HPDE6-E6E7 (cell line): ENCODE measurements around the gene EHMT1.
"Not testable (repeated sequence)": the region's sequence is repeated elsewhere in the genome, so short reads cannot be mapped to it uniquely, and the experiment has no call there.

Experiments used
- DNase-seq: peaks from one replicate; pipeline ENCODE4 v3.0.0; 2011; ENCODE audit warnings: missing footprints; ENCODE audit errors: extremely low spot score

The EHMT1 gene

GRCh38 chr9:137615387-137615871, 3.4 kb upstream of the EHMT1 start:
- no peak for DNase-seq

GRCh38 chr9:137619240-137620047, 639 bp downstream of the EHMT1 start:
- no peak for DNase-seq

DNA sequence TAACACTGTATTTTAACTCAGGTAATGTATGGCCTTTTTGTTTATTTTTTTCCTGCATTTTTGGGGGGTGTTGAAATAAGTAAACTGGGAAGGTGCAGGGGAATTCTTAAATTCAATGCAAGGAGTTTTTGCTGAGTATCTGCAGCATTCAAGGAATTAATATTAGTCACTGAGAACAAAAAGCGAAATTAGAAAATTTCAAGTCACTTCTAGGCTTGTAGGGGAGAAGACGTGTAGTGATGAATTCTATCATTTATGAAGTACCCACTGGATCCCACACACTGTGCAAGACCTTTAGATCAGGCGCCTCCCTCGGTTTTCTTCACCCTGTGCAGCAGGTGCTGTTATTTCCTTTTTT, 1.2 kb downstream of the EHMT1 start:
- DNase-seq = no peak

- no peak for DNase-seq
Observed at GRCh38 chr9:137620581-137620980, 1.8 kb downstream of the EHMT1 start.

DNA sequence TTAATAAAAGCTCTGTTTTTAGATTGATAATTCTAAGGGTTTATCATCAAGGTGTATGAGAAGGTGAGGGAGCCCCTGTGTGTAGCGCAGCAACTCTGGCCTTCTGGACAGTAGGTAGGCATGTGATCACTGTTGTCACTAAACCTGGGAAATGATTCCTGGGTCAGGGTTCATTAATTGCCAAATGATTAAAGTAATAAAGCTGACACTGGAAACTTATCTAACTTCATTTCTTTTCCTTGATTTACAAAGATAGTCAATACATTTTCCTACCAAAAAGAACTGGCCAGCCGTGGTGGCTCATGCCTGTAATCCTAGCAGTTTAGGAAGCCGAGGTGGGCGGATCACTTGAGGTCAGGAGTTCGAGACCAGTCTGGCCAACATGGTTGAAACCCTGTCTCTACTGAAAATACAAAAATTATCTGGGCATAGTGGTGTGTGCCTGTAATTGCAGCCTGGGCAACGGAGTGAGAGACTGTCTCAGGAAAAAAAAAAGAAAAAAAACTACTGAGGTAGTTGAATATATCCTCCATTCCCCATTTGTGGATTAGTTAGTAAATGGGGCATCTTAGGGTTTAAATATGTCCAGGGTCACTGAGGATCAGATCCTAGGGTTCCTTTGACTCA, 2.4 kb downstream of the EHMT1 start:
- no peak for DNase-seq

GRCh38 chr9:137622211-137622610, 3.4 kb downstream of the EHMT1 start:
- not testable (repeated sequence) for DNase-seq

DNA sequence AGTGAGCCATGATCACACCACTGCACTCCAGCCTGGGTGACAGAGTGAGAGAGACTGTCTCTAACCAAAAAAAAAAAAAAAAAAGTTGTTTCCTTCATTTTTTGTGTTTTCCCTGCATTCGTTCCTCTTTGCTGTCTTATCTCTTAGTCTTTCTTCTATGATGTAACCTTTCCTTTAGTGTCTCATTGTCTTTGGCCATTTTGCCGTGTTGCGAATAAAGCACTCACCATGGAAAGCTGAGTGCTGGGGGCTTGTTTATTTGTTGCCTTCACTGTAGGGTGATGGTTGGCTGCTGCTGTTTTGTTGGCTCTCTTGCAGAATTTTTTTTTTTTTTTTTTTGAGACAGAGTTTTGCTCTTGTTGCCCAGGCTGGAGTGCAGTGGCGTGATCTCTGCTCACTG, 7.7 kb downstream of the EHMT1 start:
- no peak for DNase-seq

- DNase-seq = not testable (repeated sequence)
Observed at GRCh38 chr9:137627406-137627805, 8.6 kb downstream of the EHMT1 start.

GRCh38 chr9:137630126-137630525, 11.3 kb downstream of the EHMT1 start:
- DNase-seq = no peak

DNA sequence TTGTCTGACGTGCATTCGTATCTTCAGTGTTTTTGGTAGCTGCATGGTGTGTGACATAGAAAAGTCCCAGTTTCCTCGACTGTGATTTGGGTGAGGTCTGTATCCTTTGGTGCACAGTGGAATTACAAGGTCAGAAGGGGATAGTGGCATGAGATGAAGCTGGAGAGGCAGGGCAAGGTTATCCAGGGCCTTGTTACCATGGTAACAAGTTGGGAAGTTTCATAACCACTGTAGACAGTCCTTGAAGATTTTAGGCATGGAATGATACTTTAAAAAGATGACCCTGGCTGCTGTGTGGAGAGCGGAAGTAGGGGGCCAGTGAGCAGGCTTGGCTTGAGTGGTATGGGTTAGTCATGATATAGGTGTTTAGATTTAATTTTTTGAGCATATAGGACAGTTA, 11.9 kb downstream of the EHMT1 start:
- no peak for DNase-seq

DNA sequence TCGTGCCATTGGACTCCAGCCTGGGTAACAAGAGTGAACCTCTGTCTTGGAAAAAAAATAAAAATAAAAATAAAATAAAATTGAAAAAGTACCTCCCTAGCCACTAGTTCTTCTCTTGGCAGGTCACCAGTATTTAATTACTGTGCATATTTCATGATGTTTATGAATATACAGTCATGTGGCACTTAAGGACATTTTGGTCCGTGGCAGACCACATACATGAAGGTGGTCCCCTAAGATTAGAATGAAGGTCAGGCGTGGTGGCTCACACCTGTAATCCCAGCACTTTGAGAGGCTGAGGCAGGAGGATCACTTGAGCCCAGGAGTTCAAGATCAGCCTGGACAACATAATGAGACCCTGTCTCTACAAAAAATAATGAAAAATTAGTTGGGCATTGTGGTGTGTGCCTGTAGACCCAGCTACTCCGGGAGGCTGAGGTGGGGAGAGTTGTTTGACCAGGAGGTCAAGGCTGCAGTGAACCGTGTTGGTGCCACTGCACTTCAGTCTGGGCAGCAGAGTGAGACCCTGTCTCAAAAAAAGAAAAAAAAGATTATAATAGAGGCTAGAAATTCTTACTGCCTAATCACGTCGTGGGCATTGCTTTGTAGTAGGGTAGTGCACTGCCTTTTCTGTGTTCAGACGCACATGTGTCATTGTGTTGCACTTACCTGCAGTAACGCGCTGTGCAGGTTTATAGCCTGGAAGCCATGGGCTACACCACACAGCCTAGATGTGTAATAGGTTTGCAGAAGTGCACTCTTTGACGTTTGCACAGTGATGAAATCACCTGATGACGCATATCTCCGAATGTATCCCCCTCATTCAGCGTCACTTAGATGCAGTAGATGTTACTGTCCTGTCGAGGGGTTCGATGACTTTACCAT, 12.8 kb downstream of the EHMT1 start:
- no peak for DNase-seq

- DNase-seq = no peak
Observed at GRCh38 chr9:137632230-137633161, 13.7 kb downstream of the EHMT1 start.

- DNase-seq = no peak
Observed at GRCh38 chr9:137634016-137634415, 15.2 kb downstream of the EHMT1 start.

GRCh38 chr9:137638680-137639079, 19.9 kb downstream of the EHMT1 start:
- DNase-seq = no peak

DNA sequence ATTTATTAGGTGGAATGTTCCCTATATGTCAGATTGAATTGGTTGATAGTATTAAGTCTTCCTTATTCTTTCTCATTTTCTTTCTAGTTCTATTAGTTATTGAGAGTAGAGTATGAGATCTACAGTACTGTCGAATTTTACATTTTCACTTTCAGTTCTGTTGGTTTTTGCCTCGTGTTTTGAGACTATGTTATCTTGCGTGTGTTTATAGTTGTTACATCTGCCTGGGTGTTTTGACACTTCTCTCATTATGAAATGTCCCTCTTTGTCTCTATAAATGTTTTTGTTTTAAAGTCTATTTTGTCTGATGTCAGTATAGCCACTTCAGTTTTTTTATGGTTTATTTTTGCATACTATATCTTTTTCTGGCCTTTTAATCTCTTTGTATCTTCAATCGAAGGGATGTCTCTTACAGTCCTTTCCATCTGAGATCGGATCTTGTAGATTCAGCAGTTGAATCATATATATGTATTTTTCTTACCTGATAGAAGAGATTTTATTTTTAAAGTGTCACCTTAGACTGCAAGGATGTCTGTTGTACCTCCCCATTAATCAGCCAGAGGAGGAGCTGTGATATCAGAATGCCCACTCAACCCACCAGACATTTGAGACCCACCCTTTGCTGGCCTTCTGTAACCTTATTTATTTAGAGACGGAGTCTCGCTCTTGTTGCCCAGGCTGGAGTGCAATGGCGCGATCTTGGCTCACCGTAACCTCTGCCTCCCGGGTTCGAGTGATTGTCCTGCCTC, 20.7 kb downstream of the EHMT1 start:
- DNase-seq = no peak

- no peak for DNase-seq
Observed at GRCh38 chr9:137640862-137641261, 22.1 kb downstream of the EHMT1 start.

DNA sequence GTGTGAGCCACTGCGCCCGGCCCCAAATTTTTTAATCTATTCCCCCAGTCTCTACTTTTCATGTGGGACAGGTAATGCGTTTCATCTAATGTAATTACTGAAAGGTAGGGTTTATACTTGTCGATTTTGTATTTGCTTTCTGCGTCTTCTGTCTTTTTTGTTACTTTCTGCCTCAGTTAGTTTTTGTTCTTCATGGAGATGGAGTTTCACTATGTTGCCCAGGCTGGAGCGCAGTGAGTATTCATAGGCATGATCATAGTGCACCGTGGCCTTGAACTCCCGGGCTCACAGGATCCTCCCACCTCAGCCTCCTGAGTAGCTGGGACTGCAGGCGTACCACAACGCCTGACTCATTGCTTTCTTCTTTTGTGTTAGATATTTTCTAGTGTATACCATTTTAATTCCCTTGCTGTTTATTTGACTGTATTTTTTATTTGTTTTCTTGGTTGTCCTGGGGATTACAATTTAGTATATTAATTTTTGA, 23.4 kb downstream of the EHMT1 start:
- no peak for DNase-seq

- no peak for DNase-seq
Observed at GRCh38 chr9:137642892-137643291, 24.1 kb downstream of the EHMT1 start.

DNA sequence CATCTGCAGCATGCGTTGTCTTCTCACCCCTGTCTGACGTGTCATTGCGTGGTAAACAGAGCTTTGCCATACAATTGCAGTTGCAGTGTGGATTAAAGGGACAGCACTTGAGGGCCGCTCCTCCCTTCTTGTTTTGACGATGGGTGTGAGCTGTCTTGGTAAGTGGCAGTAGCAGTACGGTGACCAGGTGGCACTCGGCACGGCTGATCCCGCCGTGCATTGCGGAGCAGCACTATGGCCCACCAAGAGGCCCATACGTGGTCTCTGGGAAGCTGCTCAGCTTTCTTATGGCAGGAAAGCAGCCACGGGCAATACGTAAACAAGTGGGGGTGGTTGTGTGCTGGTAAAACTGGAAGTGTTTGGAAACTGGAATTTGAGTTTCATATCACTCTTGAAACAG, 25.1 kb downstream of the EHMT1 start:
- DNase-seq = no peak

DNA sequence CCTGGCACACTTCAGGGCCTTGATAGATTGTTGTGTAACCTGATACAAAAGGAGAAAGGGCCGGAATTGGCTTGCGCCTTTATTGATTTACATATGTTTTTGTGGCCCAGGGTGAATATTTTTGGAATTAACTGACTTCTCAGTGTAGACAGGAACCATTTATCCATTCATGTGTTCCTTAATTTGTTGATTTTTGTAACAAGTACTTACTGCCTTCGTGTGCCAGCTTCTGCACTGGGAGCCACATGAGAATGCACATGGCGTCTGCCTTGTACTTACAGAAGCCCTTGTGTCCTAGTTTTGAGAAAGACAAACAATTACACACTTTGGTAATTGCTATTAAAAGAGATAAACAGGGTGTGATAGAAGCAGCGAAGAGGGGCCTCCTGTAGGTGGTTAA, 26.4 kb downstream of the EHMT1 start:
- no peak for DNase-seq
